Measurements from ENCODE around the gene PIP4K2B. TPM values are rescaled to one million over a fixed set of nuclear protein-coding genes. Genes with fewer than 3 reads are reported as not detected.

The PIP4K2B gene
- total and polyA plus RNA-seq, 2 donors (not counting 1 experiment from before 2014, with no cell fraction given): 24.0 to 42.9 TPM

GRCh38 chr17:38800237-38800760 is 943 bp upstream of the PIP4K2B start:
- WGBS (ENCODE audit: insufficient coverage): 27% methylated on average over 8 of the region's 14 CpGs
- TF ChIP-seq, protein P1, sequence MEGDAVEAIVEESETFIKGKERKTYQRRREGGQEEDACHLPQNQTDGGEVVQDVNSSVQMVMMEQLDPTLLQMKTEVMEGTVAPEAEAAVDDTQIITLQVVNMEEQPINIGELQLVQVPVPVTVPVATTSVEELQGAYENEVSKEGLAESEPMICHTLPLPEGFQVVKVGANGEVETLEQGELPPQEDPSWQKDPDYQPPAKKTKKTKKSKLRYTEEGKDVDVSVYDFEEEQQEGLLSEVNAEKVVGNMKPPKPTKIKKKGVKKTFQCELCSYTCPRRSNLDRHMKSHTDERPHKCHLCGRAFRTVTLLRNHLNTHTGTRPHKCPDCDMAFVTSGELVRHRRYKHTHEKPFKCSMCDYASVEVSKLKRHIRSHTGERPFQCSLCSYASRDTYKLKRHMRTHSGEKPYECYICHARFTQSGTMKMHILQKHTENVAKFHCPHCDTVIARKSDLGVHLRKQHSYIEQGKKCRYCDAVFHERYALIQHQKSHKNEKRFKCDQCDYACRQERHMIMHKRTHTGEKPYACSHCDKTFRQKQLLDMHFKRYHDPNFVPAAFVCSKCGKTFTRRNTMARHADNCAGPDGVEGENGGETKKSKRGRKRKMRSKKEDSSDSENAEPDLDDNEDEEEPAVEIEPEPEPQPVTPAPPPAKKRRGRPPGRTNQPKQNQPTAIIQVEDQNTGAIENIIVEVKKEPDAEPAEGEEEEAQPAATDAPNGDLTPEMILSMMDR (IDR thresholded peaks at IDR 0.05): no peak
- no peak for TF ChIP-seq EZH2 (IDR thresholded peaks at IDR 0.05; ENCODE audit: borderline replicate concordance, insufficient read depth, low read depth, low read length, poor library complexity, severe bottlenecking)
- POLR2A ChIA-PET: interaction anchor here (1.3 kb wide), 1 partner anchor 70 kb away, joined by 3 read pairs; the partner anchor contains the start of gene LASP1
- peaks cover 34% of the 10 kb centered on the region for H3K4me1 Mint-ChIP-seq
- no peak for DNase-seq
- no peaks in the 10 kb centered on the region for H3K27me3 Mint-ChIP-seq
- peak overlapping the region; percentile 72 to 79 for H3K27ac ChIP-seq (ENCODE audit: low read length in 2 of 2)
- no peaks in the 10 kb centered on the region for H3K27me3 ChIP-seq (replicated peaks in 1 of 4; ENCODE audit: control extremely low read depth in 1 of 4, control insufficient read depth in 3 of 4, insufficient read depth in 4 of 4, low read length in 3 of 4)
- H3K4me1 ChIP-seq (ENCODE audit: control insufficient read depth in 2 of 2, insufficient read depth in 2 of 2, low read length in 2 of 2): peaks cover 17 to 25% of the 10 kb centered on the region in 2 donors
- H3K4me3 ChIP-seq (ENCODE audit: control extremely low read depth in 1 of 5, extremely low read depth in 1 of 5, insufficient read depth in 1 of 5, low read depth in 2 of 5, low read length in 4 of 5): peak overlapping the region; percentile 7 to 88 (median 75)
- H3K79me2 ChIP-seq (ENCODE audit: control insufficient read depth, insufficient read depth, low read length): peaks cover 39% of the 10 kb centered on the region
- H3K9ac ChIP-seq (ENCODE audit: low read length): peak overlapping the region; percentile 91
- intact Hi-C loops (cut with micrococcal nuclease): loop anchor here (1.0 to 2.0 kb wide), 3 partner anchors 25 to 97 kb away; partner anchors contain the start of genes CWC25 and PSMB3
- CTCF ChIA-PET: interaction anchor here (1.3 kb wide), 1 partner anchor 71 kb away, joined by 3 read pairs; no protein-coding TSS in a partner anchor
- H3K27ac Mint-ChIP-seq: peak overlapping the region; percentile 81
- peaks cover 23% of the 10 kb centered on the region for H4K20me1 ChIP-seq (ENCODE audit: control insufficient read depth, insufficient read depth, low read length, poor library complexity, severe bottlenecking)
- peak overlapping the region; percentile 70 for H3K4me2 ChIP-seq (replicated peaks; ENCODE audit: low read depth, low read length, poor library complexity, severe bottlenecking)
- H3K9me3 ChIP-seq (ENCODE audit: control extremely low read depth in 1 of 3, control insufficient read depth in 2 of 3, insufficient read depth in 1 of 3, low read length in 2 of 3): peaks cover 0 to 2% (median 0%) of the 10 kb centered on the region in 3 donors
- peak overlapping the region; percentile 88 for H2AFZ ChIP-seq (ENCODE audit: insufficient read depth, low read depth, low read length, poor library complexity, severe bottlenecking)
- H3K36me3 ChIP-seq (replicated peaks in 1 of 2; ENCODE audit: control extremely low read depth in 1 of 2, control insufficient read depth in 1 of 2, extremely low read depth in 1 of 2, insufficient read depth in 2 of 2, low read length in 1 of 2): peaks cover 0 to 36% of the 10 kb centered on the region in 2 experiments
- no peak for ATAC-seq (ENCODE audit: low read depth)
- H3K9me3 Mint-ChIP-seq (ENCODE audit: insufficient read depth): no peaks in the 10 kb centered on the region
- H3K4me3 Mint-ChIP-seq: peak overlapping the region; percentile 76

All from B cell (primary cell).